Left cardiac atrium (tissue), 4 donors: Measurements from ENCODE around the gene WDFY2. TPM values are rescaled to one million over a fixed set of nuclear protein-coding genes. Genes with fewer than 3 reads are reported as not detected.
A peak's percentile ranks its signal among the peaks of the same experiment; 100 is the strongest.

Experiments
- ATAC-seq, 2 donors: fragments of 200-7000 bp; cut with Tn5 transposase; one replicate each; pipeline ENCODE4 v1.9.1; 2020; ENCODE audit warnings: mild to moderate bottlenecking in 2 of 2, moderate library complexity in 2 of 2
- DNase-seq: peaks from one replicate; pipeline ENCODE4 v3.0.0-alpha.2; 2020
- intact Hi-C, 2 donors: fragments of 100-400 bp; cut with DNase I; formaldehyde crosslinking; loops; one replicate each; pipeline versions ENCODE4 v1.14.1 to v1.15.1; 2022 to 2023
- microRNA-seq, 2 donors: library from miRNA; unstranded; fragments of <30 nt; microRNA quantifications; one replicate each; pipeline ENCODE4 v1.2.0, GENCODE V29; 2020
- total RNA-seq, 2 donors: library from RNA; stranded (reverse); fragmentation: NEBNext Ultra II Directional; extraction: Animal tissue kit (Norgen Biotek cat#: 25700); gene quantifications; one replicate each; pipeline ENCODE4 v1.2.1, GENCODE V29; 2021
- donor health status: DM: no; HTN: yes; CAD: no.
- donor health status: DM: no; HTN: yes; CAD: no; lungs with severe emphysema.
- donor health status: DM: yes; HTN: yes; CAD: no.
- donor health status: Dilated cardiomyopathy.

The WDFY2 gene
- total RNA-seq, 2 donors from 2014 or later: 5.4 to 7.2 TPM

DNA sequence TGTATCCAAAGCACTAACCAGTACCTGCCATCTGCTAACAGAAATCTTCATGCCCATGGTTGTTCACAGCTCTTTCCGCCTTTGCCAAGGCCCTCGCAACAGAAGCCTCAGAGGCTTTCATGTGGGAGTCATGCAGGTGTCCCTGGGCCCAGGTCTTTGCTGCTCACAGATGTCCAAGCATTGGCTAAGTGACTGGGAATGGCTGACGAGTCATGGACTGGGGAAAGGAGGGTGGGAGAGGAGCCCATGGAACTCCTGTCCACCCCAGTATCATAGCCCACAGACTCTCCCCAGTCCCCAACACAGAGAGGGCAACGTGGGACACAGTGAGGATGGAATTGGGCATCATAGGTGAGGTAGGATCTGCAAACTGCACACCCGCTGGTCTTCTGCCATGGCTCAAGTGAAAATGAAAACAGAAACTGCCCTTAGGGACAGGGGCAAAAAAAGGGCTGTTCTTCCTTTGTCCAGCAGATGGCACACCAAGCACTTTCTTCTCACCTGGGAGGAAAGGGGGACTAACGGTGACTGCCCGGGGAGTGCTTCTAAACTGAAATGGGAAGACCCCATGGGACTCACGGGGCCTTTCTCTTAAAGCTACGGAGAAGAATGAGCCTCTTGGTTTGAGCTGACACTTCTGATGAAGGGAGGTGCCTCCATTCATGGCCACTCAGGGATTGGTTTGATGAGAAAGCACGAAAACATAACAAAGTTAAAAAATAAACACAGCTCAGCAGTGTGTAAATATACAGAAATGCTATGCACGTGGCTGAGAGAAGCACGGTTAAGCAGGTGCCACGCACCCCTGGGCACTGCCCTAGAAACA is 230.8 kb downstream of the WDFY2 start:
- intact Hi-C loops: loop anchor here in 1 of 2 donors (1.0 to 10.0 kb wide), 2 partner anchors 15 to 310 kb away; partner anchors contain the start of gene NEK5

DNA sequence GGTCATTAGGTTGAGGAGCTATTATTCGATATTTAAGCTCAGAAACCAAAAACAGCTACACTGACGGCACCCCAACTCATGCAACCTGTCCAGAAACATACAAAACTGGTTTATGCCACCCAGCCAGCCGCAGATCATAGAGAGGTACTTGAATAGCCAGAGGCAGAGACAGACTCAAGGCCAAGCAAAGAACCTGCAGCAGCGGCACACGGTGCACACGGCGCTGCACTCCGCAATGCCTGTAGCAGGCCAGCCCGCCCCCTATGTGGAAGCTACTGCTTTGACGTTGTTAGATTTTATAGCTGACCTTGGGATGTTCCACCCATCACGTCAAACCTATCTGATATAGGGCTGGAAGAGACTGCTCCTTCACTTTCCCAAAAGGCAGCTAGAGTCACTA is 231.6 kb downstream of the WDFY2 start:
- intact Hi-C loops: loop anchor here in 1 of 2 donors (1.0 to 10.0 kb wide), 2 partner anchors 14 to 309 kb away; partner anchors contain the start of gene NEK5
- ATAC-seq (no peak), DNase-seq (no peak)

More for the DNA sequence above, 230.8 kb downstream of the WDFY2 start:
- DNase-seq (peak; percentile 56), ATAC-seq (peak; percentile 66 to 67)

GRCh38 chr13:51816604-51817249 is 232.5 kb downstream of the WDFY2 start:
- intact Hi-C loops: loop anchor here in 1 of 2 donors (10.0 kb wide), 1 partner anchor 308 kb away; the partner anchor contains the start of gene NEK5
- ATAC-seq (no peak), DNase-seq (no peak)

Small RNAs within 50 kb of the gene (microRNA-seq; reads per million reads assigned to microRNA genes)
- gene MIR4703: 0 to 0.27 reads per million in 2 donors

Other genes starting within 250 kb of the WDFY2 start
- gene SERPINE3, start 244.8 kb upstream of the WDFY2 start, total RNA-seq: not detected
- 10 to 100 TPM; 23.9 to 25.3 TPM for gene INTS6, start 131.4 kb upstream of the WDFY2 start, total RNA-seq
- gene DHRS12, start 219.7 kb downstream of the WDFY2 start, total RNA-seq: 10 to 100 TPM in 1 of 2 donors, 1 to 10 TPM in 1; 9.1 to 13.3 TPM